HG02884 (cell line): ENCODE data around the gene ADGRG6.
"Not testable (repeated sequence)": the region's sequence is repeated elsewhere in the genome, so short reads cannot be mapped to it uniquely, and the experiment has no call there.

Source experiments
- ATAC-seq: cut with Tn5 transposase; IDR thresholded peaks from one replicate; pipeline ENCODE4 v1.9.1; 2021; ENCODE audit warnings: mild to moderate bottlenecking, moderate library complexity; ENCODE audit not compliant: unreplicated experiment

Gene ADGRG6

GRCh38 chr6:142406131-142406530 lies 104.3 kb downstream of the ADGRG6 start:
- no peak for ATAC-seq

DNA sequence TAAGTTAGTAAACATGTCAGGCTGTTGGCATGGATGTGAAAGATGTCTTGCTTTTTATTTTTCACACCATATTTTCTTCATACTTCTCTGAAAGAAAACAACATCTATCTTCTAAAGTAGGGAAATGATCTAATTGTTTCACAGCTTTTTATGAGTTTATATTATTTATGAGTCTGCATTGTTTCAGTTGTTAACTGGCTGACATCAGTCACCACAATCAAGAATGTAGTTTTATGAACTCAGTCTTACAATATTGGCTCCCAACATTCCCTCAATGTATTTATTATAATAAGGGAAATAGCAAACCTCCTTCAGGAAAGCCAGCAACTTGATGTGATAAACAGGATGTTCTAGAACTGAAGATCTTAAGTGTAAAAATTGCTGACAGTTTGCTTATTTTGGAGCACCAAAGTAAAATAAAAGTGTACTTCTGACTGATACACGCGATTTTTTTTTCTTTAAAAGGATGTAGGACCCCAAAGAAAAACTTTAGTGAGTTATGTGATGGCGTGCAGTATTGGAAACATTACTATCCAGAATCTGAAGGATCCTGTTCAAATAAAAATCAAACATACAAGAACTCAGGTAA lies 106.0 kb downstream of the ADGRG6 start:
- no peak for ATAC-seq

GRCh38 chr6:142408409-142408808 lies 106.6 kb downstream of the ADGRG6 start:
- ATAC-seq, result no peak

- ATAC-seq, result no peak
Observed at GRCh38 chr6:142409794-142410193, 108.0 kb downstream of the ADGRG6 start.

DNA sequence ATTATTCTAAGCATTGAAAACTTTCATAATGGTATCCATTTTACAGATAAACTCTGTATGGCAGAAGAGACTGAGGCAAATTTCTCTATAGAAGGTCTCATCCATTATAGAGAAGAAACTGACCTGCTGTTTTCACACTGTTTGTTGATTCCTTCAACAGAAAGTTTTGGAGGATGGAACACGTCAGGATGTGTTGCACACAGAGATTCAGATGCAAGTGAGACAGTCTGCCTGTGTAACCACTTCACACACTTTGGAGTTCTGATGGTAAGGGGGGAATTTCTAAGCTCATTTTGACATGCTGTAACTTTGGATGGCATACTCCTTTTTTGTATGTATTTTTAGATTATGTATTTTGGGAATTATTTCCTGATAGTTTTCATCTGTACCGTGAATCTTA lies 109.3 kb downstream of the ADGRG6 start:
- no peak for ATAC-seq

DNA sequence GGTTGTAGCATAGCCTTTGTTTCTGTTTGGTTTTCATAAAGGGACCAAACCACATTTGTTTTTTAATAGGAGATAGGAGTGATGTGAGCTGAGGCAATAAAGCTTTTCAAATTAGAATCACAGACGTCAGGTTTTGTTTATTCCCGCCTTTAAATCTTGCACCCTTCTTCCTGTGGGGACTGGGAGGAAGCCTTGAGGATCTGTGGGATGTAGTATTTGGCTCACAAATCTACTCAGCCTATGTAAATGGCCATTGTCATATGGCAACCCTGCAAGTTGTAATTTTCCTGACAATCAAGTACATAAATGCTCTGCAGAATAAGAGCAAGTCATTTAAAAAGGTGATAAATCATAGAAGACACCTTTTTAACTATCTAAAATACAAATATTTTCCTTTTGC lies 110.4 kb downstream of the ADGRG6 start:
- no peak for ATAC-seq

- ATAC-seq, result no peak
Observed at GRCh38 chr6:142412658-142413057, 110.9 kb downstream of the ADGRG6 start.

- no peak for ATAC-seq
Observed at GRCh38 chr6:142413111-142413510, 111.3 kb downstream of the ADGRG6 start.

DNA sequence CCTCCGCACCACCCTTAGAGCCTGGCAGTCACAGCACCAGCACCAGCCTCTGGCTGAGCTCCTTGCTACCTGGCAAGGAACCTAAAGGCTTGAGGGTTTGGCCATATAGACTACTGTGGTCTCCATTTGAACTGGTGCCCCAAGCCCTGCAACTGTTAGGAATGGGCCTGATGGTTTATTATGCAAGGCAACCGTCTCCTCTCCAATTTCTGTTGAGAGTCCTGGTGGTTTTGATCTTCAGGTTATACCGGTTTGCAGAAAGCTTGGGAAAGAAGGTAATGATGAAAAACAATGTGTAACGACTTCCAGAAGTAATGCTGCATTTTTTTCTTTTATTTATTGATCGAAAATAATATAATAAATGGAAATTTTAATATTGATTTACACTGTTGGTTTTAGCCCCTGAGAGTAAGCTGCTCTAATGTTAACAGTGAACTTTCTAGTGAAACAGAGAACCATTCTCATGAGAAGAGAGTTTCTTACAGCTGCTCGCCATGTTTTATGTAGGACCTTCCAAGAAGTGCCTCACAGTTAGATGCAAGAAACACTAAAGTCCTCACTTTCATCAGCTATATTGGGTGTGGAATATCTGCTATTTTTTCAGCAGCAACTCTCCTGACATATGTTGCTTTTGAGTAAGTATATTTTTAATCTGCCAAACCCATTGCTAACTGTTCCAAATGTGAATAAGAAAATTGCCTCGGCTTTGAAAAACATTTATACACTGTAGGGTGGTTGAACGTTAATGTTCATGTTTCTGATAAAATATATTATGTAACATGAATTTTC lies 112.8 kb downstream of the ADGRG6 start:
- ATAC-seq, result no peak

DNA sequence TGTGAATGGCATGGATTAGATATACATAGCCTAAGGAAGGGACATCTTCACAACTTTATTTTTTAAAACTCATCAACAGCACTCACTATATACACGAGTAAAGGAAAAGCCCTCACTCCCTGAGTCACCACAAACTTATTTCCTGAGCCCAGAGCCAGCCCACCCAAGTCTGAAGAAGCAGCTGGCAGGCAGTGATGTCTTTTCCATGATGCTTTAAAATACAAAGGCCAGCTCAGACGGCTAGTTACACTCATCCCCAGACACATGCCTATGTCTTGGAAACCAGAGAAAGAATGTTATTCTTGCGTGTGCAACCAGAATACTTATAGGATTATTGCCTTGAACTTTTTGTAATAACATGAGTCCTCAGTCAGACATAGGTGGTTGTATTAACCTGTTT lies 114.4 kb downstream of the ADGRG6 start:
- ATAC-seq, result no peak

- no peak for ATAC-seq
Observed at GRCh38 chr6:142416686-142417085, 114.9 kb downstream of the ADGRG6 start.

DNA sequence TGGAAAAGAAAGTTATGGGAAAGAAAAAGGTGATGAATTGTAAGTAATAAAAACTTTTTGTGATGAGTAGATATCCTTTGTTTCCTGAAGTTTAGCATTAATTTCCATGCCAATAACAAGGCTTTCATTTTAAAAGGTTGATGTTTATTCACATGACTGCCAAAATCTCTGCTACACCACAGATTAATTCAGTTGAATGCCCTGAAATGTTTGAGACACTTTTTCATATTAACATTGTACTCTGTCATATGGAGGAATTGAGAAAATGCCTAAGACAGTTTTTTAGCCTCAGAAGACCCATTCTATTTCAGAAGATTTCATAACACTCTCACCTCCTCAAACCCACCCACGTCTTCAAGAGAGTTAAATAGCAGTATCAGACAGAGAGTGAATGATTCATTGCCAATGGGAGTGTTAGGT lies 115.5 kb downstream of the ADGRG6 start:
- ATAC-seq, result no peak

DNA sequence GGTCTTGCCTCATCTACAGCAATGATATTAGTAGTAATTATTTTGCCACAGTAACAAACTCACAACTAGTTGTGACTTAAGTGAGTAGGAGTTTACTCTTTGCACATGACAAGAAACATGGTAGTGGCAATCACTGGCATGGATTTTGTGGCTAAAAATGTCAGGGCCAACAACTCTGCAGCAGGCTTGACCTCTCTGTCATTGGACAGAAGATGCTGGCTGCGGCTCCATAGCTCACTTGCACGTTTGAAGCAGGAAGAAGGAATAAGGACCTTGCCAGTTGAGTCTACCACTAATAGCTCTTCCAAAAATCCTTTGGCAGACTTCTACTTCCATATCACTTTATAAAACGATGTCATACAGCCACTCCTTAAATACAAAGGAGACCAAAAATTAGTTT lies 117.3 kb downstream of the ADGRG6 start:
- ATAC-seq, result no peak

DNA sequence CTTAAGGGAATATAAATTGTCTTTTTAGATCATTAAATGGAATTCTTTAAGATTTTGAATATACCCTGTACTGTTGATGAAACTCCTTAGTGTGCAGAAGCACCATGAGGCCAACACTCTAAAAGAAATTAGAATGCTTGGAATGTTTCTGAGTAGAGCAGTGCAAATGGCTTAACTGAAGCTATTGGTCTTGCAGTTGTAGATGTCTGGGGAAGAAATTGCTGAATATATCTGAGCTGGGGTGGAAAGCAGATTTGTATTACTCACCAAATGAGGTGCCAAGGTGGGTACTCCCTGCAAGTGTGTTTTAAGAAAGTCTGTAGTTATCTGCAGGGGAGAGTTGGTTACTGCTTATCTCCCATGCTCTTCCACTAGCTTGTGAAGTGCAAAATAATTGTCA lies 119.0 kb downstream of the ADGRG6 start:
- no peak for ATAC-seq

DNA sequence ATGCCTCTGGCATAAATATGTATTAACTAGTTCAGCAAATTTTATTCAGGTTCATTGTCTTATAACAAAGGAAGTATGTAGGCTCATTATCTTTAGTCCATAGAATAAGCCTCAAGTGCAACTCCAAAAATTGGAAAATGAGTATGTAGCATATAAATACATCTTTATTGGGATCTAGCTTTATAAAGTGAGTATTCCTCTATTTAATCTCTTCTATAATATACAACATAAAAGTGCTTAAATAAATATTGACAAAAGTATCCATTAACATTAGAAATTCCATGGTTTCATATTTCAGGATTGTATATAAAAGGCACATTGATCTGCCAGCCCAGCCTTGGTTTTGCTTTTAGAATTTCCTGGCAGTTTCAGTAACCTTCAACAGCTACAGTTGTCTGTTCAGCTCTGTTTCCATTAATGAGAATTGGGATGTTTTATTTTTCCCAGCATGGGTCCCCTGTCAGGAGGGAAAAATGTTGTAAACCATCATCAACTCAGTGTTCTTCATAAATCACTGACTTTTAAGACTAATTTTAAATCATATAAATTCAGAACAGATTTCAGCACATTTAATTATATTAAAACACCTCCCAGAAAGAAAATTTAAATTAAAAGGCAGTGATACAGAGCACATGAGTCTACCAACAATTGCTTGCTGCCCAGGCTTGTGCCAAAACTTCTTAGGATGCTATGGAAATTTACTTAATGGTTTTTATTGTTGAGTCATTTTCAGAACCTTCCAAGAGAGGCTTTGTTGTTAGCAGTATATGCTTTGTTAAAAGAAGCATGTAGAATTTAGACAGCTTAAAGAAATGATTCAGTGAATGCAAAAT lies 119.7 kb downstream of the ADGRG6 start:
- ATAC-seq, result no peak

- not testable (repeated sequence) for ATAC-seq
Observed at GRCh38 chr6:142426444-142427132, 124.8 kb downstream of the ADGRG6 start.

- not testable (repeated sequence) for ATAC-seq
Observed at GRCh38 chr6:142428468-142428867, 126.7 kb downstream of the ADGRG6 start.

- ATAC-seq, result no peak
Observed at GRCh38 chr6:142429195-142429594, 127.4 kb downstream of the ADGRG6 start.

- no peak for ATAC-seq
Observed at GRCh38 chr6:142433419-142433818, 131.6 kb downstream of the ADGRG6 start.

DNA sequence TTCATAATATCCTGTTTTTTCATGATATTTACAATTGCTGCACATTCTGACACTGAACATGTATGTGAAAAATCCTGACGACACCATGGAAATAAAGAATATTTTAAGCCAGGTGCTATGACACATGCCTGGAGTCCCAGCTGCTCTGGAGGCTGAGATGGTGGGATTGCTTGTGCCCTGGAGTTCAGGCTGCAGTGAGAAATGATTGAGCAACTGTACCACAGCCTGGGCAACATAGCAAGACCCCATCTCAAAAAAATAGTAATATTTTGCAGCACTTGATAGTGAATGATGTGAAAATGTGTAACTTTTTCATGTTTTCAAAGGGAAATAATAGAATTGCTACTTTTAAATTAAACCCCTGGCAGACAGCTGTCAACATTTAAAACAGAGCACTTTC lies 137.1 kb downstream of the ADGRG6 start:
- no peak for ATAC-seq

GRCh38 chr6:142440600-142441293 lies 138.9 kb downstream of the ADGRG6 start:
- no peak for ATAC-seq
